H9 (cell line): ENCODE data around the gene SP110. TPM values are rescaled to one million over a fixed set of nuclear protein-coding genes. Genes with fewer than 3 reads are reported as not detected.

ENCODE experiments used
- DNase-seq: peaks from one replicate; pipeline ENCODE4 v3.0.0-alpha.2; 2017
- H2AFZ ChIP-seq: one replicate; pipeline ENCODE4 v1.6.1; 2013; ENCODE audit warnings: mild to moderate bottlenecking, low read length, control low read depth, moderate library complexity
- H2AK5ac ChIP-seq: 2 replicates; pipeline ENCODE4 v1.6.1; 2013; ENCODE audit warnings: low read length, control low read depth, mixed read lengths; ENCODE audit not compliant: insufficient read length
- H2BK120ac ChIP-seq: one replicate; pipeline ENCODE4 v1.6.1; 2013; ENCODE audit warnings: low read depth, mild to moderate bottlenecking, low read length, control low read depth, inconsistent platforms; ENCODE audit not compliant: poor library complexity, severe bottlenecking
- H2BK12ac ChIP-seq: 2 replicates; pipeline ENCODE4 v1.6.1; 2013; ENCODE audit warnings: low read length, control low read depth, mixed read lengths, low read depth; ENCODE audit not compliant: insufficient read length
- H2BK15ac ChIP-seq: 2 replicates; pipeline ENCODE4 v1.6.1; 2013; ENCODE audit warnings: low read depth, low read length, control low read depth
- H2BK20ac ChIP-seq: one replicate; pipeline ENCODE4 v1.6.1; 2013; ENCODE audit warnings: low read depth, mild to moderate bottlenecking, low read length, control low read depth, inconsistent platforms; ENCODE audit not compliant: poor library complexity, severe bottlenecking
- H2BK5ac ChIP-seq: 2 replicates; pipeline ENCODE4 v1.6.1; 2013; ENCODE audit warnings: low read length, control low read depth, mixed read lengths; ENCODE audit not compliant: insufficient read length
- H3K14ac ChIP-seq: 2 replicates; pipeline ENCODE4 v1.6.1; 2013; ENCODE audit warnings: low read length, control low read depth; ENCODE audit not compliant: insufficient read depth
- H3K18ac ChIP-seq: 2 replicates; pipeline ENCODE4 v1.6.1; 2013; ENCODE audit warnings: low read depth, mild to moderate bottlenecking, mixed read lengths, low read length, control low read depth; ENCODE audit not compliant: insufficient read length
- H3K23ac ChIP-seq: 2 replicates; pipeline ENCODE4 v1.6.1; 2013; ENCODE audit warnings: low read length, control low read depth, mixed read lengths, low read depth; ENCODE audit not compliant: insufficient read length
- H3K23me2 ChIP-seq: 2 replicates; pipeline ENCODE4 v1.6.1; 2013; ENCODE audit warnings: low read depth, mild to moderate bottlenecking, mixed read lengths, low read length, control low read depth; ENCODE audit not compliant: insufficient read length, poor library complexity, severe bottlenecking
- H3K27ac ChIP-seq: 2 replicates; pipeline ENCODE4 v1.5.1; 2013; ENCODE audit warnings: low read length, control low read depth, mixed read lengths, low read depth; ENCODE audit not compliant: insufficient read length
- H3K27me3 ChIP-seq: 2 replicates; pipeline ENCODE4 v1.6.1; 2013; ENCODE audit warnings: low read length, control low read depth, inconsistent platforms; ENCODE audit not compliant: insufficient read depth
- H3K4ac ChIP-seq: 2 replicates; pipeline ENCODE4 v1.6.1; 2013; ENCODE audit warnings: low read depth, mild to moderate bottlenecking, control low read depth, inconsistent platforms, low read length, moderate library complexity
- H3K4me1 ChIP-seq: 2 replicates; pipeline ENCODE4 v1.6.1; 2013; ENCODE audit warnings: low read length, control low read depth, inconsistent platforms; ENCODE audit not compliant: insufficient read depth
- H3K4me2 ChIP-seq: 2 replicates; pipeline ENCODE4 v1.6.1; 2013; ENCODE audit warnings: low read length, control low read depth, mixed read lengths; ENCODE audit not compliant: insufficient read length, insufficient read depth
- H3K56ac ChIP-seq: 2 replicates; pipeline ENCODE4 v1.6.1; 2013; ENCODE audit warnings: low read depth, mild to moderate bottlenecking, mixed read lengths, low read length, control low read depth; ENCODE audit not compliant: insufficient read length
- H3K79me1 ChIP-seq: 2 replicates; pipeline ENCODE4 v1.6.1; 2013; ENCODE audit warnings: low read depth, mild to moderate bottlenecking, moderate library complexity, low read length, control low read depth, inconsistent platforms; ENCODE audit not compliant: insufficient read depth, poor library complexity, severe bottlenecking
- H3K79me2 ChIP-seq: 2 replicates; pipeline ENCODE4 v1.6.1; 2013; ENCODE audit warnings: low read length, control low read depth, inconsistent platforms; ENCODE audit not compliant: insufficient read depth
- H3K9ac ChIP-seq: 2 replicates; pipeline ENCODE4 v1.6.1; 2013; ENCODE audit warnings: low read length, control low read depth, mixed read lengths; ENCODE audit not compliant: insufficient read length; ENCODE audit errors: extremely low read depth
- H3K9me3 ChIP-seq: one replicate; pipeline ENCODE4 v1.6.1; 2013; ENCODE audit warnings: low read depth, low read length, inconsistent platforms; ENCODE audit not compliant: control insufficient read depth
- H3T11ph ChIP-seq: one replicate; pipeline ENCODE4 v1.6.1; 2013; ENCODE audit warnings: mild to moderate bottlenecking, low read length, control low read depth, inconsistent platforms
- H4K20me1 ChIP-seq: one replicate; pipeline ENCODE4 v1.6.1; 2013; ENCODE audit not compliant: control insufficient read depth, insufficient read length, insufficient read depth
- H4K5ac ChIP-seq: 2 replicates; pipeline ENCODE4 v1.6.1; 2013; ENCODE audit warnings: low read depth, mild to moderate bottlenecking, mixed read lengths, low read length, control low read depth; ENCODE audit not compliant: insufficient read length
- H4K8ac ChIP-seq: replicated peaks from 2 replicates; pipeline ENCODE4 v1.6.1; 2013; ENCODE audit warnings: low read length, control low read depth, mixed read lengths, low read depth; ENCODE audit not compliant: insufficient read length
- H4K91ac ChIP-seq: 2 replicates; pipeline ENCODE4 v1.6.1; 2013; ENCODE audit warnings: low read depth, mild to moderate bottlenecking, moderate library complexity, mixed read lengths, low read length, control low read depth; ENCODE audit not compliant: insufficient read length
- H3K27ac Mint-ChIP-seq, 3 experiments: 2 replicates in 2 of 3; 3 replicates in 1 of 3; pipeline ENCODE4 v1.8.0; 2020 to 2021; ENCODE audit warnings: mixed read lengths in 3 of 3, mild to moderate bottlenecking in 1 of 3, moderate library complexity in 1 of 3
- H3K27me3 Mint-ChIP-seq: 2 replicates; pipeline ENCODE4 v1.8.0; 2021; ENCODE audit warnings: low read depth, mild to moderate bottlenecking, moderate library complexity, mixed read lengths
- H3K36me3 Mint-ChIP-seq, 3 experiments: 2 replicates in 2 of 3; 3 replicates in 1 of 3; pipeline ENCODE4 v1.8.0; 2020 to 2021; ENCODE audit warnings: low read depth in 3 of 3, mixed read lengths in 3 of 3; ENCODE audit not compliant: insufficient read depth in 1 of 3
- H3K4me1 Mint-ChIP-seq, 2 experiments: 2 replicates each; pipeline ENCODE4 v1.8.0; 2020; ENCODE audit warnings: mixed read lengths in 2 of 2
- H3K4me3 Mint-ChIP-seq, 2 experiments: 2 replicates in 1 of 2; 3 replicates in 1 of 2; pipeline ENCODE4 v1.8.0; 2020 to 2021; ENCODE audit warnings: mild to moderate bottlenecking in 2 of 2, mixed read lengths in 2 of 2, moderate library complexity in 1 of 2
- H3K9me3 Mint-ChIP-seq, 2 experiments: 2 replicates in 1 of 2; 3 replicates in 1 of 2; pipeline ENCODE4 v1.8.0; 2020; ENCODE audit warnings: mild to moderate bottlenecking in 2 of 2, mixed read lengths in 2 of 2, moderate library complexity in 1 of 2
- CTCF ChIP-seq: fragments of 200-600 bp; sonication (generic); conservative IDR thresholded peaks from 3 replicates; pipeline ENCODE4 v1.8.0; 2021; ENCODE audit warnings: antibody characterized with exemption, mild to moderate bottlenecking
- WGBS: extraction: QIAGEN DNeasy Blood & Tissue Kit; methylation state at CpG from one replicate; pipeline ENCODE4 v1.1.7; 2013; ENCODE audit warnings: missing lambda C conversion rate, low lambda C conversion rate, mixed read lengths; ENCODE audit not compliant: insufficient read length; ENCODE audit errors: extremely low coverage; 5-methylcytosine and 5-hydroxymethylcytosine counted together
- total RNA-seq: library from RNA; stranded (reverse); gene quantifications from 2 replicates; pipeline ENCODE4 v1.2.1, GENCODE V29; 2021

SP110 gene
- total RNA-seq, 1 experiment from 2014 or later: 3.7 TPM

- peaks cover 2 to 14% of the 10 kb centered on the region in 2 experiments; a peak in 4 of 5 replicates for H3K9me3 Mint-ChIP-seq
- Histone ChIP-seq H2BK5ac (no peak overlapping the region), H2BK20ac (no peak overlapping the region), H4K91ac (no peak overlapping the region), H3K23me2 (no peaks in the 10 kb centered on the region), H3K9me3 (no peaks in the 10 kb centered on the region), H3K23ac (no peak overlapping the region), H3K4ac (no peak overlapping the region), H4K5ac (no peak overlapping the region), H3K14ac (no peak overlapping the region; the same call in 1 of the 2 replicates), H2AFZ (no peak overlapping the region), H2BK120ac (no peak overlapping the region), H3K9ac (no peak overlapping the region), H3K79me2 (no peaks in the 10 kb centered on the region), H4K8ac (no peak overlapping the region), H3K27me3 (no peaks in the 10 kb centered on the region), H3K18ac (no peak overlapping the region), H3K56ac (no peak overlapping the region), H3T11ph (no peak overlapping the region), H3K79me1 (no peaks in the 10 kb centered on the region), H2BK12ac (no peak overlapping the region), H2BK15ac (no peak overlapping the region), H4K20me1 (no peaks in the 10 kb centered on the region), H3K4me1 (0 out of 2 replicates have a peak, but pooled peaks cover 2% of the 10 kb centered on the region), H3K27ac (no peak overlapping the region), H3K4me2 (no peak overlapping the region), H2AK5ac (no peak overlapping the region)
- H3K27ac Mint-ChIP-seq: no peak overlapping the region; a peak in 1 of 7 replicates
- WGBS: no CpG with 5 or more reads among the region's 25 CpGs
- peaks cover 6% of the 10 kb centered on the region for H3K27me3 Mint-ChIP-seq
- no peak overlapping the region for H3K4me3 Mint-ChIP-seq
- TF ChIP-seq CTCF: no peak
- H3K36me3 Mint-ChIP-seq: peaks cover 4 to 21% (median 4%) of the 10 kb centered on the region in 3 experiments; a peak in 6 of 7 replicates
- H3K4me1 Mint-ChIP-seq: peaks cover 5% of the 10 kb centered on the region in 2 experiments
- no peak for DNase-seq
These were observed 62.7 kb downstream of the SP110 start for GRCh38 chr2:230156782-230157699.
